Hematopoietic multipotent progenitor cell (in vitro differentiated cells): ENCODE data around the gene BLOC1S4. TPM values are rescaled to one million over a fixed set of nuclear protein-coding genes. Genes with fewer than 3 reads are reported as not detected.
"Not testable (repeated sequence)": the region's sequence is repeated elsewhere in the genome, so short reads cannot be mapped to it uniquely, and the experiment has no call there.

ENCODE experiments used
- DNase-seq, 3 donors: peaks; one replicate each; pipeline ENCODE4 v3.0.0-alpha.2; 2011 to 2015; ENCODE audit warnings: low read depth in 2 of 3, low spot score in 2 of 3
- total RNA-seq: library from RNA; depleted of rRNA; stranded (reverse); fragments of >200 nt; gene quantifications from one replicate; pipeline ENCODE4 v1.2.3, GENCODE V29; 2012

Gene BLOC1S4
- total RNA-seq, 1 donor = 22.9 TPM

DNA sequence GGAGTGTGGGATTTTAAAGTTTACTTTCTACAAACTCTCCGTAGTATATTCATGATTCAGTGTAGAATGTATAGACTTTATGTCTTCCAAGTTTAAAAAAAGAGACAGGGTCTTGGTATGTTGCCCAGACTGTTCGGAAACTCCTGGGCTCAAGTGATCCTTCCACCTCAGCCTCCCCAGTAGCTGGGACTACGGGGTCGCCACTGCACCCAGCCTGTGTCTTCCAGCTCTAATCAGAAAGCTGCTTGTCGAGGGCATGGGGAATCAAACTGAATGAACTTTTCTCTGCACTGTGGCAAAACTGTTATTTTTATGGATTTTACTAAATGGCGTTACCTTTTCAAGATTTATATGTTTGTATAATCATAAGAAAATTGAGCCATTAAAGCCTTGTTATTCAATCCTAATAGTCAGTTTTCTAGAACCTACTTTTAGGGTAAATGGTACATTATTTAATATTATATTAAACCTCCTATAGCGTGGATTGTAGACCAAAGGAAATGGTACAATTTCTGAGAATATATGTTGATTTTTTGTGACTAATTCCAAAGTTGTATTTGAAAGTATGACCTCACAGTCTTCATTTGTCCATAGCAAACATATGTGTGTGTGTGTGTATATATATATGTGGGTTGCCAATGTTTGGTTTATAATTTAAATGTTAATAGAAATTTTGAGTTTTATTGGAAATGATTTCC lies 1.1 kb downstream of the BLOC1S4 start:
- no peak for DNase-seq

DNA sequence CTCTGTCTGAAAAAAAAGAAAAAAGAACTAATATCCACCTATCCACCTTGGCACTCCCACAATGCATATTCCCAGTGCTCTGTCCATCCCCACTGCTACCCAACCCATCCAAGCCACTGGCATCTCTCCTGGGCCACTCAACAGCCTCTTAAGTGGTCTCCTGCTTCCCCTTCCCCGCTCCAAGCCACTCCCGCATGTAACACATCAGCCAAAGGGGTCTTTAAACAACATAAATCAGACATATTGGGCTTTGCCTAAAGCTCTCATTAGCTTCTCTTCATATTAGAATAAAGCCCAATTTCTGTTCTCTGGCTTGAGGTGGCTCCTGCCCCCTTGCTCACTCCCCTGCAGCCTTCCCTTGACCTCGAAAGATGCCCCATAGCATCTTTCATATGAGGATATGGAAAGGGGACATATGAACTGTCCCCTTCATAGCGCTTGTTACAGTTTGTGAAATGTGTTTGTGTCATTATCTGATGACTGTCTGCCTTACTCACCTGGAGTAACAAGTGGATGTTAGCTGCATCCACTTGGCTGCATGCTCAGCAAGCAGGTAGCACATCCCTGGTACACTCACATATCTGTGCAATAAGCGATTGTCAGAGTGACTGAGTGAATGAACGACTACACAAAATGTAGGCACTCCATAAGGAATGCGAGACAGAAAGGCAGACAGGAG lies 3.1 kb downstream of the BLOC1S4 start:
- DNase-seq = no peak

DNA sequence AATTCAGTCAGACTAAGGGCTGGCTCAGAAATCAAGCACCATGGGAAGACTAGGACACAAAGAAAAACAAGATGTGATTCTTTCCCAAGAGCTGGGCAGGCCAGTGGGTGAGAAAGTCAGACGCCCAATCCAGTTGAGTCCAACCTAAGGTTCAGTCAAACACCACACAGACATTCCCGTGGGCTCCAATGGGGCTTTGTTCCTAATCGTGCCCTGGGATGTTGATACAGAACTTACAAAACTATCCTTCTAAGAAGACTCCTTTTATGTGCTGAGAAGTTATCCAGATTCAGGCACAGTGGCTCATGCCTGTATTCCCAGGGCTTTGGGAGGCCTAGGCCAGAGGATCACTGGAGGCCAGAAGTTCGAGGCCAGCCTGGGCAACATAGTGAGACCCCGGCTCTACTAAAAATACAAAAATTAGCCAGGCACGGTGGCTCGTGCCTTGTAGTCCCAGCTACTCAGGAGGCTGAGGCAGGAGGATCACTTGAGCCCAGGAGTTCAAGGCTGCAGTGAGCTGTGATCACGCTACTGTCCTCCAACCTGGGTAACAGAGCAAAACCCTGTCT lies 3.7 kb downstream of the BLOC1S4 start:
- DNase-seq = no peak

DNA sequence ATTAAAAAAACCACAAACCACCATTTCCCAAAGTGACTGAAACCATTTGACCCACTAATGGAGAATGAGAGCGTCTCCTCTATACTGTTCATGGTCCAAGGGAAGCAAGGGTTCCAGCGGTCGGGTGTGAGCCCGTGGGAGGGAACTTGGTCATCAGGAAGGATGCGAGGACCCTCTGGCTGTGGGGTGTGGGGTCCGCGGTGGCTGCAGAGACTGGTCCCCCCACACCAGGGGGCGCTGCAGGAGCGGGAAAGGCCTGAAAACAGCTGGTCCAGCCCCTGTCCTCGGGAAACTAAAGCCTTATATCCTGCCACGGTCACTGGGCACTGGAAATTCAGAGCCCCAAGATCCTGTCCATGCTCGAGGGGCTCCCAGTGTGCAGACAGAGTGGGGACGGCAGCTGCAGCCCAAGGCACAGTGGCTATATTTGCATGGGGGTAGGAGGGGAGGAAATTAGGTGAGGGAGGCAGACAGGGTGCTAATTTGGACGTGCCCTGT lies 4.3 kb downstream of the BLOC1S4 start:
- DNase-seq = peak; percentile 58 to 76 (median 67)

DNA sequence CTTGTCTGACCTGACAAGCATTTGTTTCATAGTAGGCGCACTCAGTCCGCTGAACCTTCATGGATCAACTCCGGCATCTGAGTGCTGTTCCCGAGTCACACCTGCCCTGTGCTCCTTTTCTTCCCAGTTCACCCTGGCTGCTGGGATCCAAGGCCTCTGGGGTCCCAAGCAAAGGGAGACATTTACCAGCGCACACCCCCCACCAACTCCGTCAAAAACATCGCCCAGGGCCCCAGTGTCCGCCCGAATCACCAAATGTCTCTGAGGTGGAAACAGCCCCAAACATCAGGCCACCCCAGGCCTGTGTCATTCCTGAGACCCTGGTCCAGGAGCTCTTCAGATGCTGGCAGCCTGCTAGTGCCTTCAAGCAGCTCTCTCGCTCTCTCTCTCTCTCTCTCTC lies 5.1 kb downstream of the BLOC1S4 start:
- no peak for DNase-seq

DNA sequence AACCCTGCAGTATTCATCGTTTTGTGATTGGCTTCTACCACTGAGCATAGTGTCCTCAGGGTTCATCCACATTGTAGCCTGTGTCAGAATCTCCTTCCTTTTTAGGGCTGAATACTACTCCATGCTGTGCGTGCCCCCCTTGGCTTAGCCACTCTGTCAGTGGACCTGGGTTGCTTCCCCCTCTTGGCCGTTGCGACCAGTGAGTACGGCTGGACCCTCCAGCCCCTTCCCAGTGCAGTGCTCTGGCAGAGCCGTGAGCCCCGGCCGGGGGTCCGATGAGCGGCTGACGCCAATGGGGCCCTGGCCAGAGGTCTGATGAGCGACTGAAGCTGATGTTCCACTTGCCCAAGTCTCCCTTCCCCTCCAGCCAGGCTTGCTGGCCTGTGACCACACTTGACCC lies 6.9 kb downstream of the BLOC1S4 start:
- DNase-seq = no peak

DNA sequence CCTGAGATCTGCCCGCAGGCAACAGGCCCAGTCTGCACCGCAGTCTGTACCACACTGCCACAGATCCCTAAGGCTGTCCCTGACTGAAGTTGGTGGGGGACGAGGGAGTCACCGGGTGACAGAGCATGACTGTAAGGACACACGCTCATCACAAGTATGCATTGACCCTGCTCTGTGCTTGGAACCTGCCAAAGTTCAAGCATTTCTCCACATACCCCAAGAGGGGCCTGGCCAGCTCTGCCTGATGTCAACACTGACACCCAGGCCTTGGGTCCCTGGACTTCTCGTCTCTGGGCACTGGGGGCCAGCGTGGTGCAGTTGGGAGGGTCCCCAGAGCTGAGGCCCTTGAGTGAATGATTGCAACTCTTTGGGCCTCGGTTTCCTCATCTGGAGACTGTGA lies 7.9 kb downstream of the BLOC1S4 start:
- DNase-seq = no peak

DNA sequence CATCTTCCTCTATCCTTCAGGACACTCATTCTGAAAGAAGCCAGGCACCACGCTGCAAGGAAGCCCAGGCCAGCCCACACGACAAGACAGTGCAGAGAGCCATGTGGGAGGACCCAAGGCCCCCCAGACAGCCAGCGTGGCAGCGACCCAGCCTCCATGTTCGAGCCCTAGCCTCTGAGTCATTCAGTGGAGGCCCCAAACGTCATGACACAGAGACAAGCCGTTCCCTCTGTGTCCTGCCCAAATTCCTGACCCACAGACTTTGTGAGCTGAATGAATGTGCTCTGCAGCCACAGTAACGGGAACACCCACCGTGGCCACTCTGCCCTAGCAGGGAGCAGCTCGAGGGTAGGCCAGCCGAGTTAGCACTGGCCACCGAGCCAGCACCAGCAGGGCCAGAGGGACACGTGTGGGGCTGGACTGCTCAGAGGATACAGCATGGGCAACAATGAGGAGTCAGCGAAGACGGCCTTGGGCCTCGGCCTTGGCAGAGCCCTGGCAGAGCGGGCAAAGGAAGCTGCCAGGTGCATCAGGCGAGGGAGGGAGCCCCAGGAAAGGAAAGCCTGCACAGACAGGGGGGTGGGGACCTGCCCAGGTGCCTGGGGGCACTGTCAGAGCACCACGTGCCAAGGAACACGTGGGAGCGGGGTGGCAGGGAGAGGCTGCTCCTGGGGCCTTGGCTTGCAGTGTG lies 8.6 kb downstream of the BLOC1S4 start:
- DNase-seq = no peak

DNA sequence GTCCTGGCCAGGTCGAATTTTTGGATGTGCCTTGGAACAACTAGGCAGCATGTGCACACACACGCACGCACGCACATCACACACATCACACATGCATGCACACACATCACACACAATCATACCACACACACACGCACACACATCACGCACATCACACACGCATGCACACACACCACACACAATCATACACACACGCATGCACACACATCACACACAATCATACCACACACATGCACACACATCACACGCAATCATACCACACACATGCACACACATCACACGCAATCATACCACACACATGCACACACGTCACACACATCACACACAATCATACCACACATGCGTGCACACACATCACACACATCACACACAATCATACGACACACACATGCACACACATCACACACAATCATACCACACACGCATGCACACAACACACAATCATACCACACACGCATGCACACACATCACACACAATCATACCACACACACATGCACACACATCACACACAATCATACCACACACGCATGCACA lies 9.5 kb downstream of the BLOC1S4 start:
- DNase-seq = not testable (repeated sequence)

DNA sequence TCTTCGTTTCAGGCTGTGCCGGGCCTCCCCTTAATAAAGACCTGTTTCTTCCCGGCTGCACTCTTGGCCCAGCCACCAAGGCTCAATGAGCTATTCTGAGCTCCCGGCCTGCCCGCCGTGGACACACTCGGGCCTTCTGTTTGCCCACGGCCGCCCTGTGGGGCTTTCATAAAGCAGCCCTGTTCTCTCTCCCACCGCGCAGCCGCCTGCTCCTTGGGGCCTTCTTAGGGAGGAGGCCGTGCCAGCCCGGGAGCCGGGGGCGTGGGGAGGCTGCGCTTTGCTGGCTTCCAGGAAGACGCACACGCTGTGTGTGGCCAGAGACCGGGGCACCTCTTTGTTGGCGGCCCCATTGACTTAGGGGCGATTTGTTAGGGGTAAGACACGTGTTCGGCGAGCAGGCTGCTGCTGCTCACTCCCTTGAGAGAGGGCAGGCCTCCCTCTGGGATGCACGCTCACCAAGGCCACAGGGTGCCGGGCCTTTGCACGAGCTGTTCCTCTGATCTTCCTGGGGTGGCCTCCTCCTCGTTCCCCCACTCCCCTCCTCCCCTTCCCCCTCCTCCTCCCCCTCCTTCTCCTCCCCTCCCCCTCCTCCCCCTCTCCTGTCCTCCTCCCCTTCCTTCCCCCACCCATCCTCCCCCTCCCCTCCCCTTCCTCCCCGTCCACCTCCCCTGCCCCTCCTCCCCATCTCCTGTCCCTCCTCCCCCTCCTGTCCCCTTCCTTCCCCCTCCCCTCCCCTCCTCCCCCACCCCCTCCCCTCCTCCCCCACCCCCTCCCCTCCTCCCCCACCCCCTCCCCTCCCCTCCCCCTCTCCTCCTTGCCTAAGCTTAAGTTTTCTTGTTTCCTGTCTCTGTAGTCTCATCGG lies 11.3 kb downstream of the BLOC1S4 start:
- no peak for DNase-seq

DNA sequence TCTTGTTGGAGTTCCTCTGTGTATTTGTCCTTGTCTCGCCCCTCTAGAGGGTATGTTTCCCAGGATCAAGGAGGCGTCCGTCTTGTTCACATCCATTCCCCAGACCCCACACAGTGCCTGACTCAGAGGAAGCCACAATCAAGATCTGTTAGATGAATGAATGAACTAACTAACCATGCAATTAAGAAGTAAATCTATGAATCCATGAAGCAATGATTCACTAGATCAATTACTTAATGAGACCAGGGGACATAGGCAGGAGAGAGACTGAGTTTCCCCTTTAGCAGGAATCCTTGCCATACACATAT lies 11.9 kb downstream of the BLOC1S4 start:
- no peak for DNase-seq

DNA sequence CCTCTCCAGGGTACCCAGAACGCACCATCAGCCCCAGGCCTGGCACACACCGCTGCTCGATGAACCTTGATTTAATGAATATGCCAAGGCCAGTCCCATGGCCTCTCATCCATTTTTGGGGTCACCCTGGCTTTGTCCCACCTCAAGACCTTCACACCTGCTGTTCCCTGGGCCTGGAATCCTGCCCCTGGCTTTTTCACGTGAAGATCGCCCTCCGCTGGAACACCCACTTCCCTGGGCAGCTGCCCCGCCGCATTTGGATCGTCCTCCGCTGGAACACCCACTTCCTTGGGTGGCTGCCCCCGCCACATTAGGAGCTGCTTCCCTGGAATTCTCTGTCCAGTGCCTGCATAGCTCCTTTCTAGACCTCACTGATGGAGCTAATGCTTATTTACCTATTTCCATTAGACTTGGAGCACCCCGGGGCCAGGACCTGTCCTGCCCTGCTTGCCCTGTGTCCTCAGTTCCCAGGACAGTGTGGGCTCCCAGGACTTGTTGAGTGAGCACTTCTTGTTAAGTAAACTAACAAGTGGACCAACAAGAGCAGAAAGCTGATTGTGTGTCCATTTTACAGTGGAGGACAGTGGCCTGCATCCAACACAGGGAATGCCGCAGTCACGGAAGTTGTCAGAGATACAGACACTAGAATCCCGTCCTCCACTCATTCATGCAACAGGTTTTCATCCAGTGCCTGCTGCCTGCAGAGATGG lies 12.5 kb downstream of the BLOC1S4 start:
- no peak for DNase-seq

DNA sequence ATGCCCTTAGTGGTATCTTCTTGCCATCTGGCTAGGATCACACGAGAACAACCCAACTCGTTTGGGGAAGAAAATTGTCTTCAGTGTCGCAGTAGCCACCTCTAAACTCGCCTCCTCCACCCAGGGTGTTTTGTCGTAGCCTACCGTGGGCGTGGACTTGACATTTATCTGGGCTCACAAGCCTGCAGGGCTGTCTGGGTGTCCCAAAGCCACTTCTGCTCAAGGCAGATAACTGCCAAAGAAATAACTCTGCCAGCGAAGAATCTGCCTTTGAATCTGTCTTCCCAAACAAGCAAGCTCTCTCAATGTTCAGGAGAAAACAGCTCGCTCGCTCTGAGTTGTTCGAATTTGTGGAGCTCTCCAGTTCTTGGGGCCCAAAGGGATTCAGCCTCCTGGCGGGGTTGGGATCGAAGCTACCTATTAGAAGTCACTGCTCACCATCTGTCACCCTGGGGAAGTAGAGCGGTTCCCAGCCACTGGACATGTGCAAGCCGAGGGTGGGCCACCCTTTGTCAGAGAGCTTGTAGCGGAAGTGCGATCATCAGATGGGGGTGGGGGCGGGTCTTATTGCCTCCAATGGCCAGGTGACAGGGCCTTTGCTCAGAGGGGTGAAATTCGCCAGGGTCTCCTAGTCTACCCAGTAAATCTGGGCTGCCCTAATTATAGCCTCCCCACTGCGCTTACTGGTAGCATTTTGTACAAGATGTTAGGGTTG lies 14.8 kb downstream of the BLOC1S4 start:
- DNase-seq = peak in 2 of 3 donors; percentile 61 to 66

DNA sequence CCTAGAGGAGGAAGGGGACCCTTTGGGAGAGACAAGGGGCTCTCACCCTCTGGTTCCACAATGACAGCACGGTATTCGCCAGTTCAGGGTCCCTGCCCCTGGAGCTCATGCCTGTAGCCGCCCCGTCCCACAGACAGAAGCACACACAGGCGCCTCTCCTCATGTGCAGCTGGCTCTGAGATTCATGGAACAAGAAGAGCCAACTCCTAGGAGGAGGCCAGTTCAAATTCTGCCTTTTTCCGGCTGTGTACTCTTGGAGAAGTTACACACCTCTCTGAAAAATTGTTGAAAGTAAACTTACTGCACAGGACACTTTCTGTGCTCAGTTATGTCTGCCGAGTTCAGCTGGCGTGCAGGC lies 15.3 kb downstream of the BLOC1S4 start:
- DNase-seq = no peak

DNA sequence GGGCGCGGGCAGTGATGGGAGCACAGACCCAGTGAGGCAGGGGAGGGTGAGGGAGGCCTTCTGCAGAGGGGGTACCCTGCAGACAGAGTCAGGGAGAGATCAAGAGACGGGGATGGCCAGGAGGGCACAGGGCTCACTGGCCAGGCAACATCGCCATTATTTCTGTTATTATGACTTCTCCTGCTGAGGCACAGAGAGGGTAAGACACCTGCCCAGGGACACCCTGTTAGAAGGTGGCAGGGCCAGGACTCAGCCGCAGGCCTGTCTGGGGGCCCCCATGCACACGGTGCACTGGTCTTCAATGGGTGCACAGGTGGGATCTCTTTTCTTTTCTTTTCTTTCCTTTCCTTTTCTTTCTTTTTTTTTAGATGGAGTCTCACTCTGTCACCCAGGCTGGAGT lies 15.8 kb downstream of the BLOC1S4 start:
- no peak for DNase-seq

DNA sequence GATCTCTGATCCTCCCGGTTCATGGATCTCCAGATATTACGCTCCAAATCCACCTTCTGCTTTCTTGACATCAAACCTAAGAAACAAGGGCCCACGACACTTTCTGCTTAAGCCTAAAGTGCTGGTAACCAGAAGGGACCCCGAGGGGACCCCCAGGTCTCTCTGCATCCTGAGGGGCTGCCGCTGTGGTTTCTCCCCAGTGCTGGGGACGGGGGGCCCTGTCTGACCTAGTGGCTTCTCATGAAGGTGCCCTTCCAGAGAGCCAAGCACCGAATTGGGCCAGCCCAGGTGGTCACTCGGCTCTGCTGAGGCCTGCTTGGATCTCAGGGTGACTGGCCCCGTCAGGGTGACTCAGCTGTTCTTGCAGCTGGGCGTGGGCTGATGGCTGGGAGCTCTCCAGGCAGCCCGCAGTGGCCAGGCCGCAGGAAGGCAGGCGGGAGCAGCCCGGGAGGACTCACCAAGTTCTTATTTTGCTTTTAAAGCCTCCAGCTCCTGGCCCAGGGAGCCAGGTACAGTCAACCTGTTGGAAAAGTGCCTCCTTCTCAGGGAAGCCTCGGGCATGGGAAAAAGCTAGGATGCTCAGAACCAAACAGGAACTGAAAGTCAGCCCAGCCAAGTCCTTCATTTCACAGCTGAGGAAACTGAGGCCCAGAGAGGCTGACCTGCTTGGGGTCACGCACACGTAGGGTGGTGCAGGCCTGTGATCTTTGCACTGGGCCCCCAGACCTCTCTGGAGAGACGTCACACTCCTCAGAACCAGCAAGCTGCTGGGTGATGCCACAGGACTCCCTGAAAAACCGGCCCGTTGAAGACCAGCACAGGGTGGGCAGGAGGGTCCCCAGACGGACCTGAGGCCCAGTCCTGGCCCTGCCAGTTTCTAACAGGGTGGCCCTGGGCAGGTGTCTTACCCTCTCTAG lies 16.7 kb downstream of the BLOC1S4 start:
- DNase-seq = no peak

DNA sequence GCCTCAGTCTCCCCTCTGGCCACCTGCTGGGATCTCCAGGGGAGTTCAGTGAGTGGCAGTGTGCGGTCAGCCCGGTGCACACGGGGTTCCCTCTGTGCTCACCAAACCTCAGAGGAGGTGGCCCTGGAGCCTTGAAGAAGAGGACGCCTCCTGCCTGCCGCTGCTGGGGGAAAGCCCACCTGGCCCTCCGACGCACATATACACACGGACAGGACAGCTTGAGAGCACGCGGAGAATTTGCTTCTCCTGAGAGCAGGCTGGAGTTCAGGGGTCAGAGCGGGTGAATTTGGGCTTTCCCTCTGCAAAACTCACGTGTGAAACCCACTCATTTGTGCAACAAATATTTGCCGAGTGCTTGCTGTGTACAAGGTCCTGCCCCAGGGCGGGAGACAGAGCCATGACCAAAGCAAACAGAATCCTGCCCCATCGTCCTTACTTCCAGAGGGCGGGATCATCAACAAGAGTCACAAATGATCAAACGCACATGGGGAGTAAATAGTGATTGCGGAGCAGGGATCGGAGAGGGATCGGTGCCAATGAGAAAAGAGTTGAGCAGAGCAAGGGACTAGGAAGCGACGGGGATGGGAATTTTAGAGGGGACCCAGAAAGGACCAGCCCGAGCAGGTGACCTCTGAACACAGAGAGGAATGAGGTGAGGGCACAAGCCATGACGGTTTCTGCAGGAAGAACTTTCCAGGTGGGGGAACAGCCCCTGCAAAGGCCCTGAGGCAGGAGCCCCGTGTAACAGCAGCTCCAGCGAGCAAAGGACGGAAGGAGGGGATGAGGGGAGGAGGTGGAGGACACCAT lies 17.6 kb downstream of the BLOC1S4 start:
- no peak for DNase-seq
